ENCODE measurements around the gene DBH.

The DBH gene

GRCh38 chr9:133679056-133679455, 42.9 kb downstream of the DBH start:
- H4K20me1 ChIP-seq (ENCODE audit: insufficient read depth, low read length) = no peaks in the 10 kb centered on the region
- no peak overlapping the region for H3K9ac ChIP-seq (ENCODE audit: low read length)
- no peaks in the 10 kb centered on the region for H3K4me1 ChIP-seq (ENCODE audit: low read length)
- H3K9me3 ChIP-seq (replicated peaks; ENCODE audit: insufficient read depth, low read length) = no peaks in the 10 kb centered on the region
- TF ChIP-seq EZH2phosphoT487 (IDR thresholded peaks at IDR 0.05; ENCODE audit: low read length) = no peak
- TF ChIP-seq EZH2 (optimal IDR thresholded peaks at IDR 0.05; ENCODE audit: low read depth, low read length) = no peak
- TF ChIP-seq CTCF (IDR thresholded peaks at IDR 0.05; ENCODE audit: low read length) = no peak
- no peak overlapping the region for H3K4me2 ChIP-seq (ENCODE audit: low read depth, low read length)
- no peaks in the 10 kb centered on the region for H3K79me2 ChIP-seq (ENCODE audit: low read length)
- DNase-seq = no peak
- H3K36me3 ChIP-seq (replicated peaks; ENCODE audit: insufficient read depth, low read length) = no peaks in the 10 kb centered on the region
- H3K27me3 ChIP-seq (replicated peaks; ENCODE audit: insufficient read depth, low read length) = peaks cover 97% of the 10 kb centered on the region
- H3K27ac ChIP-seq (ENCODE audit: low read length) = no peak overlapping the region
- H3F3A ChIP-seq (ENCODE audit: insufficient read depth, low read length) = no peaks in the 10 kb centered on the region
- no peak overlapping the region for H3K4me3 ChIP-seq (ENCODE audit: low read length)
- H3K9me2 ChIP-seq (replicated peaks; ENCODE audit: insufficient read depth, low read length) = no peaks in the 10 kb centered on the region
- no peak overlapping the region for H2AFZ ChIP-seq (ENCODE audit: low read length)

GRCh38 chr9:133679466-133680061, 43.4 kb downstream of the DBH start:
- Histone ChIP-seq H3K4me1 (ENCODE audit: low read length) (no peaks in the 10 kb centered on the region), H3K4me2 (ENCODE audit: low read depth, low read length) (no peak overlapping the region), H3K27ac (ENCODE audit: low read length) (no peak overlapping the region), H2AFZ (ENCODE audit: low read length) (no peak overlapping the region), H3K36me3 (replicated peaks; ENCODE audit: insufficient read depth, low read length) (no peaks in the 10 kb centered on the region), H3K27me3 (replicated peaks; ENCODE audit: insufficient read depth, low read length) (peaks cover 97% of the 10 kb centered on the region), H3K9me2 (replicated peaks; ENCODE audit: insufficient read depth, low read length) (no peaks in the 10 kb centered on the region), H3K9ac (ENCODE audit: low read length) (no peak overlapping the region), H3F3A (ENCODE audit: insufficient read depth, low read length) (no peaks in the 10 kb centered on the region), H3K9me3 (replicated peaks; ENCODE audit: insufficient read depth, low read length) (no peaks in the 10 kb centered on the region), H3K79me2 (ENCODE audit: low read length) (no peaks in the 10 kb centered on the region), H4K20me1 (ENCODE audit: insufficient read depth, low read length) (no peaks in the 10 kb centered on the region), H3K4me3 (ENCODE audit: low read length) (no peak overlapping the region)
- no peak for DNase-seq
- TF ChIP-seq EZH2 (optimal IDR thresholded peaks at IDR 0.05; ENCODE audit: low read depth, low read length) (no peak), CTCF (IDR thresholded peaks at IDR 0.05; ENCODE audit: low read length) (no peak), EZH2phosphoT487 (IDR thresholded peaks at IDR 0.05; ENCODE audit: low read length) (no peak)

DNA sequence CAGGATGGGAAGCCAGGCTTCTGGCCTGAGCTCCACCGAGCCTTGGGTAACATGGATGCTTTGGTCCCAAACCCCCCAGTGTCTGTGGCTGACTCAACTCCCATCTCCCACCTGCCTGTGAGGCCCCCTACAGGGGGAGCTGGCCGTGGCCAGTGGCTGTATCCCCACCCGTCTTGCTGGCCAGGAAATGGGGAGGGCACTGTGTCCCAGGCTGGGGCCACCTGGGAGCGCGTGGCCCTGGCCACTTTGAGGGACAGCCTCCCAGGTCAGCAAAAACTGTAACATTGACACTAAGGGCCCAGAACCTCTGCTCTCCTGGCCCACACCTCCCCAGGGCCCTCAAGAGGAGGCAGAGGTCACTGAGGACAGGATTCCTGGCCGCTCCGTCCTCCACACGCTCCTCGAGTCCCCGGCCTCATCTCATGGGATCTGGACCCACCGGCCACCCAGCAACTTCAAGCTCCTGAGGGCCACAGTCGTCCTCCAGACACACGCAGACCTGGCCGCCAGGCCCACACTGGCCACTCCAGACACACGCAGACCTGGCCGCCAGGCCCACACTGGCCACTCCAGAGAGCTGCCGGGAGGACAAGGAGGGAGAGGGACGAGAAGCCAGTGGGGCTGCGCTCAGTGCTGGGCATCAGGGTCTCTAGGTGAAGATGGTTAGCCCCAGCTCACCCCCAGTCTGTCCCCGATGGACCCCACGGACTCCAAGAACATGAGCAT, 44.2 kb downstream of the DBH start:
- H3K27ac ChIP-seq (ENCODE audit: low read length) = no peak overlapping the region
- H3K4me2 ChIP-seq (ENCODE audit: low read depth, low read length) = no peak overlapping the region
- no peaks in the 10 kb centered on the region for H3F3A ChIP-seq (ENCODE audit: insufficient read depth, low read length)
- H3K9ac ChIP-seq (ENCODE audit: low read length) = no peak overlapping the region
- no peaks in the 10 kb centered on the region for H3K4me1 ChIP-seq (ENCODE audit: low read length)
- no peak overlapping the region for H3K4me3 ChIP-seq (ENCODE audit: low read length)
- DNase-seq = no peak
- no peak overlapping the region for H2AFZ ChIP-seq (ENCODE audit: low read length)
- no peaks in the 10 kb centered on the region for H3K79me2 ChIP-seq (ENCODE audit: low read length)
- TF ChIP-seq EZH2 (optimal IDR thresholded peaks at IDR 0.05; ENCODE audit: low read depth, low read length) (no peak), EZH2phosphoT487 (IDR thresholded peaks at IDR 0.05; ENCODE audit: low read length) (no peak), CTCF (IDR thresholded peaks at IDR 0.05; ENCODE audit: low read length) (no peak)
- H4K20me1 ChIP-seq (ENCODE audit: insufficient read depth, low read length) = no peaks in the 10 kb centered on the region
- no peaks in the 10 kb centered on the region for H3K9me2 ChIP-seq (replicated peaks; ENCODE audit: insufficient read depth, low read length)
- peaks cover 98% of the 10 kb centered on the region for H3K27me3 ChIP-seq (replicated peaks; ENCODE audit: insufficient read depth, low read length)
- no peaks in the 10 kb centered on the region for H3K36me3 ChIP-seq (replicated peaks; ENCODE audit: insufficient read depth, low read length)
- H3K9me3 ChIP-seq (replicated peaks; ENCODE audit: insufficient read depth, low read length) = no peaks in the 10 kb centered on the region
